Cardiac fibroblast (primary cell): ENCODE results near the gene ACAD10.

ENCODE experiments used
- DNase-seq, 2 donors: peaks; one replicate each; pipeline versions ENCODE4 v3.0.0 to v3.0.0-alpha.2; 2010; ENCODE audit warnings: low read depth in 2 of 2
- H3K4me3 ChIP-seq, 2 donors: replicated peaks in 1 of 2; 1 replicate in 1 of 2; 2 replicates in 1 of 2; pipeline ENCODE4 v1.5.1; 2011; ENCODE audit warnings: low read depth in 2 of 2, low read length in 2 of 2, mild to moderate bottlenecking in 2 of 2, moderate library complexity in 1 of 2
- TF ChIP-seq, protein P1 (sequence below): IDR thresholded peaks from one replicate; pipeline ENCODE4 v1.5.1; 2011; ENCODE audit warnings: low read depth, mild to moderate bottlenecking, low read length, inconsistent platforms

ACAD10 gene

DNA sequence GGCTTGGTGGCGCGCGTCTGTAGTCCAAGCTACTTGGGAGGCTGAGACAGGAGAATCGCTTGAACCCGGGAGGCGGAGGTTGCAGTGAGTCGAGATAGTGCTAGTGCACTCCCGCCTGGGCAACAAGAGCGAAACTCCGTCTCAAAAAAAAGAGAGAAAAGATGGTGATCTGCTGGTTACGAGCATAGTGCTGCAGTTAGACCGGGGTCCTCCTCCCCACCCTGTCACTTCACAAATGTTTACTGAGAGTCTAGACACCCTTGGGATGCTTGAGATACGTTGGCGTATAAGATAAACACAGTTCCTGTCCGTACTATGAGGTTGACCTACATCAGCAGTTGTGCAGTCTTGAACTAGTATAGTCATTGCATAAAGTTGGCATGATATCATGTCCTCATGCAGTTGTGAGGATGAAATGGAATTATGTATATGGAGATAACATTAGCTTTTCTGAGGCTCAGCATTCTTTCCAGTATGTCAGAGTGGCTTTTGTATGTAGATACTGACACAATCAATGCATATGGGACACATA is 787 bp downstream of the ACAD10 start:
- DNase-seq, result peak; percentile 8 to 36
- H3K4me3 ChIP-seq, result peak overlapping the region; percentile 67 to 89
- TF ChIP-seq, protein P1, sequence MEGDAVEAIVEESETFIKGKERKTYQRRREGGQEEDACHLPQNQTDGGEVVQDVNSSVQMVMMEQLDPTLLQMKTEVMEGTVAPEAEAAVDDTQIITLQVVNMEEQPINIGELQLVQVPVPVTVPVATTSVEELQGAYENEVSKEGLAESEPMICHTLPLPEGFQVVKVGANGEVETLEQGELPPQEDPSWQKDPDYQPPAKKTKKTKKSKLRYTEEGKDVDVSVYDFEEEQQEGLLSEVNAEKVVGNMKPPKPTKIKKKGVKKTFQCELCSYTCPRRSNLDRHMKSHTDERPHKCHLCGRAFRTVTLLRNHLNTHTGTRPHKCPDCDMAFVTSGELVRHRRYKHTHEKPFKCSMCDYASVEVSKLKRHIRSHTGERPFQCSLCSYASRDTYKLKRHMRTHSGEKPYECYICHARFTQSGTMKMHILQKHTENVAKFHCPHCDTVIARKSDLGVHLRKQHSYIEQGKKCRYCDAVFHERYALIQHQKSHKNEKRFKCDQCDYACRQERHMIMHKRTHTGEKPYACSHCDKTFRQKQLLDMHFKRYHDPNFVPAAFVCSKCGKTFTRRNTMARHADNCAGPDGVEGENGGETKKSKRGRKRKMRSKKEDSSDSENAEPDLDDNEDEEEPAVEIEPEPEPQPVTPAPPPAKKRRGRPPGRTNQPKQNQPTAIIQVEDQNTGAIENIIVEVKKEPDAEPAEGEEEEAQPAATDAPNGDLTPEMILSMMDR, result no peak

- DNase-seq, result no peak
- TF ChIP-seq, protein P1, result no peak
- no peak overlapping the region for H3K4me3 ChIP-seq
Measured at GRCh38 chr12:111687255-111687654, 1.4 kb downstream of the ACAD10 start.

DNA sequence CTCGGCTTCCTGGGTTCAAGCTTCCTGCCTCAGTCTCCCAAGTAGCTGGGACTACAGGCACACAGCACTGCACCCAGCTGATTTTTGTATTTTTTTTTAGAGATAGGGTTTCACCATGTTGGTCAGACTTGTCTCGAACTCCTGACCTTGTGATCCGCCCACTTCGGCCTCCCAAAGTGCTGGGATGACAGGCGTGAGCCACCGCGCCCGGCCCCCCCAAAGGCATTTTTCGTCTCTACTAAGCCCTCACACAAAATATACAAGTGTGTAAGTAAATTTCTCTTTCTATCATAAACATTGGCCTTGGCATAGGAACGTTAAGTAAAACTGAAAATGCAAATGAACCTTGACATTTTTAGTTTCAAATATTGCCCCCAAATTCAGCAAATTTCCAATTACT is 2.1 kb downstream of the ACAD10 start:
- no peak overlapping the region for H3K4me3 ChIP-seq
- no peak for DNase-seq
- TF ChIP-seq, protein P1, result no peak

DNA sequence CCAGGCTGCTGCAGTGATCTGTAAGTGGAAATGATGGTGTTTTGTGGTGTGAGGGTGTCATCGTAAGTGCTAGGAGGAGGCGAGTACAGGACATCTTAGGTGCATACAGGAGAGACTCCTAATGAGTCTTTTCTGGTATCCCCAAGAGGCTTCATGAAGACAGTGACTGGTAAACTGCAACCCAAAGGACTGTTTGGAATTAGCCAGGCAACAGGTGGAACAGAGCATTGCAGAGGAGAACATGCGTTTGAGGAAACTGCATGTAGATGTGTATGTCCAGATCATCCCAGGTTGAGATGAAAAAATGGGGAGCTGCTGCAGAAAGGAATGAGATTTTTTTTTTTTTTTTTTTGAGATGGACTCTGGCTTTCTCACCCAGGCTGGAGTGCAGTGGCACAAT is 5.4 kb downstream of the ACAD10 start:
- H3K4me3 ChIP-seq, result no peak overlapping the region
- DNase-seq, result no peak
- TF ChIP-seq, protein P1, result no peak

- peak; percentile 20 to 39 for DNase-seq
- TF ChIP-seq, protein P1, result peak; percentile 33
- no peak overlapping the region for H3K4me3 ChIP-seq
Measured at GRCh38 chr12:111692575-111693210, 6.8 kb downstream of the ACAD10 start.

- TF ChIP-seq, protein P1, result no peak
- no peak for DNase-seq
- no peak overlapping the region for H3K4me3 ChIP-seq
Measured at GRCh38 chr12:111693818-111694217, 8.0 kb downstream of the ACAD10 start.

- TF ChIP-seq, protein P1, result no peak
- no peak for DNase-seq
- H3K4me3 ChIP-seq, result no peak overlapping the region
Measured at GRCh38 chr12:111699962-111700361, 14.1 kb downstream of the ACAD10 start.
